Measurements from ENCODE around the gene WDR33.

GRCh38 chr2:127676906-127677305, 134.1 kb downstream of the WDR33 start:
- no peak for TF ChIP-seq GATA2 (IDR thresholded peaks at IDR 0.05; ENCODE audit: low read depth, low read length)
- TF ChIP-seq GATA3 (IDR thresholded peaks at IDR 0.05; ENCODE audit: low read depth, low read length) = no peak

Data from SH-SY5Y (cell line).